HEK293 (cell line): ENCODE data around the gene TST.

Experiments
- ZBTB8A ChIP-seq: fragments of 450-650 bp; formaldehyde crosslinking; IDR thresholded peaks from 2 replicates; pipeline ENCODE4 v1.5.1; 2016; ENCODE audit warnings: missing biosample characterization, missing genetic modification characterization
- ZNF416 ChIP-seq: fragments of 450-650 bp; formaldehyde crosslinking; IDR thresholded peaks from 2 replicates; pipeline ENCODE4 v1.5.1; 2016; ENCODE audit warnings: missing biosample characterization, missing genetic modification characterization
- ZNF600 ChIP-seq: fragments of 450-650 bp; formaldehyde crosslinking; IDR thresholded peaks from 2 replicates; pipeline ENCODE4 v1.5.1; 2016; ENCODE audit warnings: missing biosample characterization, missing genetic modification characterization
- ZNF629 ChIP-seq: fragments of 450-650 bp; formaldehyde crosslinking; IDR thresholded peaks from 2 replicates; pipeline ENCODE4 v1.5.1; 2017; ENCODE audit warnings: missing biosample characterization, missing genetic modification characterization
- ZSCAN16 ChIP-seq: fragments of 450-650 bp; formaldehyde crosslinking; IDR thresholded peaks from 2 replicates; pipeline ENCODE4 v1.5.1; 2016; ENCODE audit warnings: missing biosample characterization, missing genetic modification characterization
- TF ChIP-seq, protein P1 (sequence below): fragments of 450-650 bp; formaldehyde crosslinking; IDR thresholded peaks from 2 replicates; pipeline ENCODE4 v1.5.1; 2016; ENCODE audit warnings: missing biosample characterization, missing genetic modification characterization
- TF ChIP-seq, protein P2 (sequence below): fragments of 450-650 bp; IDR thresholded peaks from 2 replicates; pipeline ENCODE4 v1.5.1; 2018; ENCODE audit warnings: missing biosample characterization, mild to moderate bottlenecking, missing genetic modification characterization

DNA sequence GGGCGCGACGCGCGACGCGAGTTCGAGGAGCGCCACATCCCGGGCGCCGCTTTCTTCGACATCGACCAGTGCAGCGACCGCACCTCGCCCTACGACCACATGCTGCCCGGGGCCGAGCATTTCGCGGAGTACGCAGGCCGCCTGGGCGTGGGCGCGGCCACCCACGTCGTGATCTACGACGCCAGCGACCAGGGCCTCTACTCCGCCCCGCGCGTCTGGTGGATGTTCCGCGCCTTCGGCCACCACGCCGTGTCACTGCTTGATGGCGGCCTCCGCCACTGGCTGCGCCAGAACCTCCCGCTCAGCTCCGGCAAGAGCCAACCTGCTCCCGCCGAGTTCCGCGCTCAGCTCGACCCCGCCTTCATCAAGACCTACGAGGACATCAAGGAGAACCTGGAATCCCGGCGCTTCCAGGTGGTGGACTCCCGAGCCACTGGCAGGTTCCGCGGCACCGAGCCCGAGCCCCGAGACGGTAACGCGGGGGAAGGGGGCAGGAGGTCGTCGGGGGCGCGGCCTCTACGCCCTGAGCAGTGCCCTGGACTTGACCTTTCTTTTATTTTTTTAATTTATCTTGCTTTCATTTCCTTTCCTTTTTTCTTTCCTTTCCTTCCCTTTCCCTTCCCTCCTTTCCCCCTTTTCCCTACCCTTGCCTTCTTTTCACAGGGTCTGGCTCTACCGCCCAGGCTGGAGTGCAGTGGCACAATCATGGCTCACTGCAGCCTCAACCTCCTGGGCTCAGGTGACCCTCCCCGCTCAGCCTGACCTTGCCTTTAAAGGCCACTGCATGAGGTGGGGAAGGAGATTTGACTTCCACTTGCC, 5.3 kb upstream of the TST start:
- TF ChIP-seq, protein P1, sequence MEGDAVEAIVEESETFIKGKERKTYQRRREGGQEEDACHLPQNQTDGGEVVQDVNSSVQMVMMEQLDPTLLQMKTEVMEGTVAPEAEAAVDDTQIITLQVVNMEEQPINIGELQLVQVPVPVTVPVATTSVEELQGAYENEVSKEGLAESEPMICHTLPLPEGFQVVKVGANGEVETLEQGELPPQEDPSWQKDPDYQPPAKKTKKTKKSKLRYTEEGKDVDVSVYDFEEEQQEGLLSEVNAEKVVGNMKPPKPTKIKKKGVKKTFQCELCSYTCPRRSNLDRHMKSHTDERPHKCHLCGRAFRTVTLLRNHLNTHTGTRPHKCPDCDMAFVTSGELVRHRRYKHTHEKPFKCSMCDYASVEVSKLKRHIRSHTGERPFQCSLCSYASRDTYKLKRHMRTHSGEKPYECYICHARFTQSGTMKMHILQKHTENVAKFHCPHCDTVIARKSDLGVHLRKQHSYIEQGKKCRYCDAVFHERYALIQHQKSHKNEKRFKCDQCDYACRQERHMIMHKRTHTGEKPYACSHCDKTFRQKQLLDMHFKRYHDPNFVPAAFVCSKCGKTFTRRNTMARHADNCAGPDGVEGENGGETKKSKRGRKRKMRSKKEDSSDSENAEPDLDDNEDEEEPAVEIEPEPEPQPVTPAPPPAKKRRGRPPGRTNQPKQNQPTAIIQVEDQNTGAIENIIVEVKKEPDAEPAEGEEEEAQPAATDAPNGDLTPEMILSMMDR: no peak
- no peak for TF ChIP-seq ZSCAN16 (tag by site-specific recombination)
- TF ChIP-seq ZNF629 (tag by site-specific recombination): no peak
- TF ChIP-seq ZNF416 (tag by site-specific recombination): no peak
- TF ChIP-seq ZNF600: no peak
- TF ChIP-seq, protein P2, sequence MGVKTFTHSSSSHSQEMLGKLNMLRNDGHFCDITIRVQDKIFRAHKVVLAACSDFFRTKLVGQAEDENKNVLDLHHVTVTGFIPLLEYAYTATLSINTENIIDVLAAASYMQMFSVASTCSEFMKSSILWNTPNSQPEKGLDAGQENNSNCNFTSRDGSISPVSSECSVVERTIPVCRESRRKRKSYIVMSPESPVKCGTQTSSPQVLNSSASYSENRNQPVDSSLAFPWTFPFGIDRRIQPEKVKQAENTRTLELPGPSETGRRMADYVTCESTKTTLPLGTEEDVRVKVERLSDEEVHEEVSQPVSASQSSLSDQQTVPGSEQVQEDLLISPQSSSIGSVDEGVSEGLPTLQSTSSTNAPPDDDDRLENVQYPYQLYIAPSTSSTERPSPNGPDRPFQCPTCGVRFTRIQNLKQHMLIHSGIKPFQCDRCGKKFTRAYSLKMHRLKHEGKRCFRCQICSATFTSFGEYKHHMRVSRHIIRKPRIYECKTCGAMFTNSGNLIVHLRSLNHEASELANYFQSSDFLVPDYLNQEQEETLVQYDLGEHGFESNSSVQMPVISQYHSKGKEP: no peak
- no peak for TF ChIP-seq ZBTB8A (tag by site-specific recombination)
